ENCODE data around the gene MED27.

Gene MED27

GRCh38 chr9:131835151-131835910, 244.3 kb downstream of the MED27 start:
- no peak for DNase-seq (ENCODE audit: low spot score)

GRCh38 chr9:131834721-131835120, 244.9 kb downstream of the MED27 start:
- DNase-seq (ENCODE audit: low spot score), result no peak

GRCh38 chr9:131833906-131834305, 245.8 kb downstream of the MED27 start:
- DNase-seq (ENCODE audit: low spot score), result no peak

- DNase-seq (ENCODE audit: low spot score), result no peak
These were observed 246.6 kb downstream of the MED27 start for GRCh38 chr9:131833083-131833482.

- DNase-seq (ENCODE audit: low spot score), result no peak
These were observed 248.1 kb downstream of the MED27 start for GRCh38 chr9:131831380-131832165.

GRCh38 chr9:131827821-131828369, 251.8 kb downstream of the MED27 start:
- no peak for DNase-seq (ENCODE audit: low spot score)

GRCh38 chr9:131826966-131827525, 252.6 kb downstream of the MED27 start:
- DNase-seq (ENCODE audit: low spot score), result no peak

- DNase-seq (ENCODE audit: low spot score), result no peak
These were observed 253.6 kb downstream of the MED27 start for GRCh38 chr9:131826053-131826452.

GRCh38 chr9:131824953-131825495, 254.6 kb downstream of the MED27 start:
- DNase-seq (ENCODE audit: low spot score), result no peak

GRCh38 chr9:131824155-131824594, 255.5 kb downstream of the MED27 start:
- DNase-seq (ENCODE audit: low spot score), result no peak

- DNase-seq (ENCODE audit: low spot score), result no peak
These were observed 255.9 kb downstream of the MED27 start for GRCh38 chr9:131823701-131824146.

- no peak for DNase-seq (ENCODE audit: low spot score)
These were observed 261.6 kb downstream of the MED27 start for GRCh38 chr9:131818089-131818488.

GRCh38 chr9:131817627-131818026, 262.0 kb downstream of the MED27 start:
- DNase-seq (ENCODE audit: low spot score), result no peak

GRCh38 chr9:131817073-131817472, 262.6 kb downstream of the MED27 start:
- no peak for DNase-seq (ENCODE audit: low spot score)

- no peak for DNase-seq (ENCODE audit: low spot score)
These were observed 263.4 kb downstream of the MED27 start for GRCh38 chr9:131815970-131816873.

GRCh38 chr9:131814707-131815106, 265.0 kb downstream of the MED27 start:
- no peak for DNase-seq (ENCODE audit: low spot score)

- DNase-seq (ENCODE audit: low spot score), result no peak
These were observed 266.6 kb downstream of the MED27 start for GRCh38 chr9:131813116-131813515.

- no peak for DNase-seq (ENCODE audit: low spot score)
These were observed 267.4 kb downstream of the MED27 start for GRCh38 chr9:131812116-131812790.

- DNase-seq (ENCODE audit: low spot score), result no peak
These were observed 268.3 kb downstream of the MED27 start for GRCh38 chr9:131811405-131811804.

- no peak for DNase-seq (ENCODE audit: low spot score)
These were observed 269.1 kb downstream of the MED27 start for GRCh38 chr9:131810351-131811170.

Data from AG08395 (cell line).